Stomach (tissue), 9 donors: ENCODE data around the gene LAMB1. TPM values are rescaled to one million over a fixed set of nuclear protein-coding genes. Genes with fewer than 3 reads are reported as not detected.

ENCODE experiments used
- DNase-seq, 2 donors: peaks; one replicate each; pipeline versions ENCODE4 v3.0.0 to v3.0.0-alpha.2; 2013 to 2019
- H3K27ac ChIP-seq, 5 donors: fragments of 200-600 bp in 4 of 5; sonication (generic) in 4 of 5; one replicate each; pipeline ENCODE4 v1.5.1; 2013 to 2019; ENCODE audit warnings: mild to moderate bottlenecking in 1 of 5, moderate library complexity in 1 of 5
- H3K27me3 ChIP-seq, 3 donors: fragments of 200-600 bp; sonication (generic); one replicate each; pipeline ENCODE4 v1.5.1; 2017 to 2019; ENCODE audit warnings: mixed run types in 1 of 3
- H3K36me3 ChIP-seq, 4 donors: fragments of 200-600 bp; sonication (generic); 1 replicate in 3 of 4; 2 replicates in 1 of 4; pipeline ENCODE4 v1.5.1; 2016 to 2019
- H3K4me1 ChIP-seq, 4 donors: fragments of 200-600 bp; sonication (generic); one replicate each; pipeline ENCODE4 v1.5.1; 2016 to 2019
- H3K4me3 ChIP-seq, 4 donors: fragments of 200-600 bp; sonication (generic) in 3 of 4; one replicate each; pipeline ENCODE4 v1.5.1; 2016 to 2019; ENCODE audit warnings: mild to moderate bottlenecking in 1 of 4
- H3K9me3 ChIP-seq, 4 donors: fragments of 200-600 bp; sonication (generic); one replicate each; pipeline ENCODE4 v1.5.1; 2016 to 2019
- CTCF ChIP-seq, 7 experiments: fragments of 450-650 bp in 4 of 7; fragments of 200-600 bp in 3 of 7; sonication (generic) in 3 of 7; IDR thresholded peaks; one replicate each; pipeline ENCODE4 v1.5.1; 2016 to 2019; ENCODE audit warnings: antibody characterized with exemption in 7 of 7, control low read depth in 2 of 7, mild to moderate bottlenecking in 1 of 7
- EP300 ChIP-seq: sonication (generic); formaldehyde crosslinking; IDR thresholded peaks from one replicate; pipeline ENCODE4 v1.6.1; 2017; ENCODE audit warnings: antibody characterized with exemption
- POLR2A ChIP-seq, 4 donors: fragments of 450-650 bp; IDR thresholded peaks; one replicate each; pipeline ENCODE4 v1.6.1; 2016; ENCODE audit warnings: antibody characterized with exemption in 4 of 4, control low read depth in 2 of 4, mild to moderate bottlenecking in 1 of 4, moderate library complexity in 1 of 4
- POLR2AphosphoS5 ChIP-seq, 3 donors: sonication (generic); formaldehyde crosslinking; IDR thresholded peaks; one replicate each; pipeline ENCODE4 v1.6.1; 2016; ENCODE audit warnings: antibody characterized with exemption in 3 of 3
- WGBS, 5 donors: extraction: QIAGEN DNeasy Blood & Tissue Kit in 3 of 5; methylation state at CpG; one replicate each; pipeline versions ENCODE4 v1.1.5 to v1.1.7; 2013 to 2018; 5-methylcytosine and 5-hydroxymethylcytosine counted together
- intact Hi-C: fragments of 100-400 bp; cut with DNase I; formaldehyde crosslinking; loops from one replicate; pipeline ENCODE4 v1.15.1; 2023; ENCODE audit warnings: low total_unique reads
- polyA plus RNA-seq, 3 donors: library from polyadenylated mRNA; stranded (reverse); fragments of 200-250 nt; gene quantifications; one replicate each; pipeline ENCODE4 v1.2.3, GENCODE V29; 2013
- total RNA-seq, 5 donors: library from RNA; depleted of rRNA; stranded (reverse); fragments of >200 nt; gene quantifications; one replicate each; pipeline versions ENCODE4 v1.1.0 to v1.2.3, GENCODE V29; 2014 to 2016
- donor health status: healthy with polysubstance abuse.
- donor health status: Bipolar disorder and iron deficiency.
- donor health status: healthy.

The LAMB1 gene
- total and polyA plus RNA-seq, 8 donors = 50.0 to 399 (median 111) TPM

DNA sequence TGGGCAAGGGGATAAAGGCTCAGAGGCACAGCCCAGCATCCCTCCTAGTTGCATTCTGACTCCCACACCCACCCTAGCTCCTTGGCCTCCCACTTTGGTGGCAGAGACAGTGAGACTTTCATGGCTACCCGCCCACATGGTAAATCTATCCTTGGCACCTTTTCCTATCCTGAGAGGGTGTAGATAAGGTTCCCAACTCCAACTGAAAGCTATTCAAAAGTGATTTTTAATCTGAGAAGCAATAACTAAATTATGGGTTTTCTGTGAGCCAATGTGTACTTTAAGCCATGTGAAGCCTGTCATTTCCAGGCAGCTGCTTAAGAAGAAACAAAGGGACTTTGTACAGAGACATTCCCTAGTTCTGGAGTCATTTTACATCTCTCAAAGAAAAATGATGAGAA lies 9.1 kb downstream of the LAMB1 start:
- peak in 1 of 2 donors; percentile 66 for DNase-seq
- Histone ChIP-seq H3K4me3 (no peak overlapping the region), H3K27ac (peak overlapping the region; percentile 18 to 89 (median 62)), H3K36me3 (peaks cover 7 to 42% (median 27%) of the 10 kb centered on the region in 4 donors), H3K9me3 (no peaks in the 10 kb centered on the region), H3K4me1 (peaks cover 8 to 63% (median 40%) of the 10 kb centered on the region in 4 donors), H3K27me3 (no peaks in the 10 kb centered on the region)
- WGBS, 5 donors = 13 to 44% (median 21%) methylated on average over 1 of the region's 1 CpG
- no peak for TF ChIP-seq CTCF (IDR thresholded peaks at IDR 0.05)
- TF ChIP-seq POLR2A (IDR thresholded peaks at IDR 0.05) = no peak
- no peak for TF ChIP-seq EP300
- no peak for TF ChIP-seq POLR2AphosphoS5 (IDR thresholded peaks at IDR 0.05)
- intact Hi-C loops = no loop called here

GRCh38 chr7:107989618-107990373 lies 13.2 kb downstream of the LAMB1 start:
- H3K4me3 ChIP-seq = no peak overlapping the region
- H3K27ac ChIP-seq = peak overlapping the region in 4 of 5 donors; percentile 17 to 66 (median 42)
- H3K9me3 ChIP-seq = no peaks in the 10 kb centered on the region
- no peak for TF ChIP-seq CTCF (IDR thresholded peaks at IDR 0.05)
- TF ChIP-seq POLR2AphosphoS5 (IDR thresholded peaks at IDR 0.05) = no peak
- TF ChIP-seq EP300 = no peak
- no peak for TF ChIP-seq POLR2A (IDR thresholded peaks at IDR 0.05)
- WGBS, 5 donors = 76 to 92% (median 86%) methylated on average over 9 of the region's 9 CpGs
- intact Hi-C loops = no loop called here
- peaks cover 12 to 66% (median 54%) of the 10 kb centered on the region in 4 donors for H3K36me3 ChIP-seq
- H3K27me3 ChIP-seq = no peaks in the 10 kb centered on the region
- DNase-seq = no peak
- peaks cover 8 to 35% (median 16%) of the 10 kb centered on the region in 4 donors for H3K4me1 ChIP-seq

DNA sequence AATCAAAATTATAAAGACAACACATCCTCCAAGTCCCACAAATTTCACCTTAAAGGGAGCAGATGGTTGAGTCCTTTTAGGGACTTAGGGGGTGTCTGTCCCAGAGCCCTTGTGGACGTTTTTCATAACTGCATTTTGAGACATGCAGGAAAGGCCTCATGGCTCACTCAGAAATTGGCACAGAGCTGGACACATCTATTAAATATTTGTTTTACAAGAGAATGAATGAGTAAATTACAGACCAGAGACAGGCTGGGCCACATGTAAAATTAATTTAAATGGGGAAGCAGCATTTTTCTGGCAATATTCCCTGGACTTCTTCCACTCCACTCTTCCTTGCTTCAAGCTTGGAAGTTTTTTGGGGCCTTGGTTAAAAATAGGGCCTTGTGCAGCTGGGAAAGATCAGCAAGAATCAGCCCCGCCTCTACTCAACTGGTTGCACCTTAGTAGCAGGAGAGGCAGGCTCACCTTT lies 20.0 kb downstream of the LAMB1 start:
- intact Hi-C loops = no loop called here
- Histone ChIP-seq H3K4me3 (no peak overlapping the region), H3K9me3 (no peaks in the 10 kb centered on the region), H3K4me1 (peaks cover 0 to 30% (median 14%) of the 10 kb centered on the region in 4 donors), H3K27me3 (no peaks in the 10 kb centered on the region), H3K27ac (peak overlapping the region in 3 of 5 donors; percentile 27 to 51 (median 42)), H3K36me3 (peaks cover 5 to 68% (median 62%) of the 10 kb centered on the region in 4 donors)
- TF ChIP-seq POLR2AphosphoS5 (IDR thresholded peaks at IDR 0.05) (peak in 1 of 3 donors; percentile 32), EP300 (no peak), POLR2A (IDR thresholded peaks at IDR 0.05) (no peak), CTCF (IDR thresholded peaks at IDR 0.05) (peak in 1 of 7 experiments; percentile 28)
- 23 to 46% (median 37%) methylated on average over 2 of the region's 2 CpGs for WGBS, 5 donors
- DNase-seq = peak in 1 of 2 donors; percentile 88

DNA sequence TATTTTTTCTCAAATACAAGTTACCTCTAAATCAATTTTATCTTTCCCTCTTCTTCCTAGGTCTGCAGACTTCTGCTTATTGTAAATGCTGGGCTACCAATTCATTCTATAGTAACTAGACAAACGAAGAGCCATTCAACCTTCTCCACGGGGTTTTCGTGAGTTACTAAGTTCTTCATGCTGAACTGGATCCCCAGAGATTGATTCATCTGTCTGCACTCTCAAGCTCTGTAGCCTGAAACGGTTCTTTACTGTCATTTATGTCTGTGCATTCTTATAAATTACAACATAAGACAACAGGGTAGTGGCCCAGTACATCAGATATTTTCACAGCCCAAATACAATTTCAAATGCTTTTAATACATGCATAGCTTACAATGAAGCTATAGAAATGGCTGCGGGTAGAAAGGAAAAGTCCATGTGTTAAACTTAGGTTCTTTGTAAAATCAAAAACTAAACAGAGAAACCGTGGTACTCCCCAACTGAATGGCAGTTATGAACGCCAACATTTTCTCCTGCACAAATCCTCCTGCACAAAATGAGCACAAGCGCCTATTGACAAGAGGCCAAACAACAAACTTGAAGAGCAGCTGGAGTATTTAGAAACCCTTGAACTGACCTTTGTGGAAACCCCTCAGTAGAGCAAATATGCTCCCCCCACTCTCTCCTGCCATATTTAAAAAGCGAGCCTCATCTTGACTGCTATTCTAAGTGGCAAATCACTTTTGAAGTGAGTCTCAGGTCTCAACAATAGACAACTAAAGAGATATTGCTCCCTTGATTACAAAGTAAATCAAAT lies 20.7 kb downstream of the LAMB1 start:
- 64 to 78% (median 71%) methylated on average over 9 of the region's 9 CpGs for WGBS, 5 donors
- no peak for DNase-seq
- intact Hi-C loops = no loop called here
- TF ChIP-seq CTCF (IDR thresholded peaks at IDR 0.05) (no peak), POLR2AphosphoS5 (IDR thresholded peaks at IDR 0.05) (no peak), EP300 (no peak), POLR2A (IDR thresholded peaks at IDR 0.05) (no peak)
- Histone ChIP-seq H3K4me1 (peaks cover 0 to 30% (median 14%) of the 10 kb centered on the region in 4 donors), H3K36me3 (peaks cover 3 to 70% (median 62%) of the 10 kb centered on the region in 4 donors), H3K9me3 (no peaks in the 10 kb centered on the region), H3K4me3 (no peak overlapping the region), H3K27me3 (no peaks in the 10 kb centered on the region), H3K27ac (peak overlapping the region in 3 of 5 donors; percentile 27 to 51 (median 42))
